Dermis lymphatic vessel endothelial cell (primary cell): ENCODE results near the gene TMX2. TPM values are rescaled to one million over a fixed set of nuclear protein-coding genes. Genes with fewer than 3 reads are reported as not detected.

Experiments
- total RNA-seq: library from RNA; depleted of rRNA; stranded (reverse); fragments of >200 nt; gene quantifications from 2 replicates; pipeline ENCODE4 v1.2.1, GENCODE V29; 2014

Gene TMX2, protein sequence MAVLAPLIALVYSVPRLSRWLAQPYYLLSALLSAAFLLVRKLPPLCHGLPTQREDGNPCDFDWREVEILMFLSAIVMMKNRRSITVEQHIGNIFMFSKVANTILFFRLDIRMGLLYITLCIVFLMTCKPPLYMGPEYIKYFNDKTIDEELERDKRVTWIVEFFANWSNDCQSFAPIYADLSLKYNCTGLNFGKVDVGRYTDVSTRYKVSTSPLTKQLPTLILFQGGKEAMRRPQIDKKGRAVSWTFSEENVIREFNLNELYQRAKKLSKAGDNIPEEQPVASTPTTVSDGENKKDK
- 40.3 and 45.0 TPM in 2 replicates for total RNA-seq

DNA sequence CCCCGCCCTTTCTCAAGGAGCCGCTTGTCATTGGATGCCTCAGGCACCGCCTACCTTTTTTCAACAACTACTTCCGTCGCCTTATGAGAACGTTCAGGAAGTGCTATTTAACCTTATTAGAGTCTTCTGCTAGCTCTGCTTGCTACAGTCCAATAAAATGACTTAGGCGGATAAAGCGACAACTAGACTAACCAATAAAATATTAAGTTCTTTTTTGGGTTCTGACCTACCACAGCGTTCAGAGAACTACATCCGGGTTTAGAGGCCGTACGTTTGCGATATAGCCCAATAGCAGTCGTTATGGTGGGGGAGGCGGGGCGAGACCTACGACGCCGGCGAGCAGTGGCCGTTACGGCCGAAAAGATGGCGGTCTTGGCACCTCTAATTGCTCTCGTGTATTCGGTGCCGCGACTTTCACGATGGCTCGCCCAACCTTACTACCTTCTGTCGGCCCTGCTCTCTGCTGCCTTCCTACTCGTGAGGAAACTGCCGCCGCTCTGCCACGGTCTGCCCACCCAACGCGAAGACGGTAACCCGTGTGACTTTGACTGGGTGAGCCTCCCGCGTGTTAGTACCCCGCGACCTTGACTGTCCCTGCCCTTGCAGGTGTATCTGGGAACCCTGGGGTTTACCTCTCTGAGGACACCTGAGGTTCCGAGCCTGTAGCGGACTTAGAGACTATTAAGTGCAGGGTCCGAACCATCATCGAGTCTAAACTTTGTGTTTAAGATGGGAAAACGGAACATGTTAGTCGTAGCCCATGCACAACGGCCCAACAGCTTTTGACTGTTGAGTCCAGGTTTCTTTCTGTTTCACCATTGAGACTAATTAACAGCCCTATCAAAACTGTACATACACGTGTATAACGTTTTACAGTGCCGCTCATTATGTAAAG is at the start of gene TMX2:
TSS of gene TMX2 (plus strand) at position 338 of the 895 bp plus-strand sequence. CDS start at position 364, 26 bp downstream.

DNA sequence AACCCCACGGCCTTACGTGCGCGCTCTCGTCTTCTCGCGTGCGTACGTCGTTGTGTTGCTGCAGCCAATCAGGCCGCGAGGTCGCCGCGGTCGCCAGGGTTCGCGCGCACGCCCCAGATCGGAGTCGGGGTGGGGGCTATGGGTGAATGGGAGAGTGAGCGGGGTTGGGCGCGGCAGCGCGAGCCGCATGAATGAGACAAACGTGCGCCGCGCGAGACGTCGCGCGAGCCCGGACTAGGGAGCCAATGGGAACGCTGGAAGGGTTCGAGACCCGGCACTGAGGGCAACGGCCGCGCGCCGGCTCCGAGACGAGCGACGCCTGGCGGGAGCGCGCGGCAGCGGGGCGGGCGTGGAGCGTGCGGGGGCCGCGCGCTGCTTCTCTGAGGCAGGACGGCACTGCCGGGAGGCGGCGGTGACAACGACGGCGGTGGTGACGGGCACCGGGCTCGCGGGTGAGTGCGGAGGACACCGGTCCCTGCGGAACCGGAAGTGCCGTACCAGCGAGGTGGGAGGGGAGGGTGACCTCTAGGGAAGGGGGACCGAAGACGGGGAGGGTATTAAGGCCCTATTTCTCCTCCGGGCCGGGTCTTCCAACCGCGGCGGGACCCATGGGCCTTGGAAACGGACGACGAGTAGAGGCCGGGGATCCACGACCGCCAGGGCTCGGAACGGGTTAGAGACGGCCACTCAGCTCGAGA is 44.5 kb upstream of the TMX2 start, which contains the start of gene ZDHHC5:
TSS of gene ZDHHC5 (plus strand) at position 379 of the 698 bp plus-strand sequence. CDS start 4,977 bp downstream, outside the sequence.

DNA sequence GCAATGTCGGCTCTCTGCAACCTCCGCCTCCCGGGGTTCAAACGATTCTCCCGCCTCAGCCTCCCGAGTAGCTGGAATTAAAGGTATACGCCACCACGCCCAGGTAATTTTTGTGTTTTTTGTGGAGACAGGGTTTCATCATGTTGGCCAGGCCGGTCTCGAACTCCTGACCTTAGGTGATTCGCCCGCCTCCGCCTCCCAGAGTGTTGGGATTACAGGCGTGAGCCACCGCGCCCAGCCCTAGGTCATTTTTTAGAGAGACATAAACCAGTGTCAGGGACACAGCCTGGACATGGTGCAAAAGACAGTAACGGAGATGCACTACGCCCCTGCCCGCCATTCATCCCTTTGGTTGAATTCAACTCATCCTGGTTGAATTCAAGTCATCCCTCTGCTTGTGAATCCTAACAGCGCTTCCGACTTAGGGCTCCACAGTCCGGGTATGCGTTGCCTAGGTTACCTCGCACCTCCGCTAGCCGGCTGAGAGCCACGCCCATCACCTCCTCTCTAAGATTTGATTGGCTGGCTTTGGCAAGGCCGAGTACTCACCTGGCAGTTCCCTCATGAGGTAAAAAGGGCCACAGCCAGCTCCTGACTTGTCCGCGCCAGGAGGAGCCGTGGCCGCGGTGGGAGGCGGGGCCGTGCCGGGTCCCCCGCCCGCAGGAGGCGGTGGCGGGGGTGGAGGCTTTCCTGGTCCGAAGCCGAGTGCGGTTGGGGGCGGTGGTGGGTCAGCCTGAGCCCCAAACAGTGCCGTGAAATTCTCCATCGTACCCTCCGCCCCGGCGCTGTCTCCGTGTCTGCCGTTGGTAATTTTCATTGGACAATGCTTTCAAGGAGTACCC is 758 bp upstream of the TMX2 start, which contains the start of gene MED19:
TSS of gene MED19 (minus strand) at position 802 of the 842 bp plus-strand sequence. CDS start at position 766, 36 bp downstream.

DNA sequence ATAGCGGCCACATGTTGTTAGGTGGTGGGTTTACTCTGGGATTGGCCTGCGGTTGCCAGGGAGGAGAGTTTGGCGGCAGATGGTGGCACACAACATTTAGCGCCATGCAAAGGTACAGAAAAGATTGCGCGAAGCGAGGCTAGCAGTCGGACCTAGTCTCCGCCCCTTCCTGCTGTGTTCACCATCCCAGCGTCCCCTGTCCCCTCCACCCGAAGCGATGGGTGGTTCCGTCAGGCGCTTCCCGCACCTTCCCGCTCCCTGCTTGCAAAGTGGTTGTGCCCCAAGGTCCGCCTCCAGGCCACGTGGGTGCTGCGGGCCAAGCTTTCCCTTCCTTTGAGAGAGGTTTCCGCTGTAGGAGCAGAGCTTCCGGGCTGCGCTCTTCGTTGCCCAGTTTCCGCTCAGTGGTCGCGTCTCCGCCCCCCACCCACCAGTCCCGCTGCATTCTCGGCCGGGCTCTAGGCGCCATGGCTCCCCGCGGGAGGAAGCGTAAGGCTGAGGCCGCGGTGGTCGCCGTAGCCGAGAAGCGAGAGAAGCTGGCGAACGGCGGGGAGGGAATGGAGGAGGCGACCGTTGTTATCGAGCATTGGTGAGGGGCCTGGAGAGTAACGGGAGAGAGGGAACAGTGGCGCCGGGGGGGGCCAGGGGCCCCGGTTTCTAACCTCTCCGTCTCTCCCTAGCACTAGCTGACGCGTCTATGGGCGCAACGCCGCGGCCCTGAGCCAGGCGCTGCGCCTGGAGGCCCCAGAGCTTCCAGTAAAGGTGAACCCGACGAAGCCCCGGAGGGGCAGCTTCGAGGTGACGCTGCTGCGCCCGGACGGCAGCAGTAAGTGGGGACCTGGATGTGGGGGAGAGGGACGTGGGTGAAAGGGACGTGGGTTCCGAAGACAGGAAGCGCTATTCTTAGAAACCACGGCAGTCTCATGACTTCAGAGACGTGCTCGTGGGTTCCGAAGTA is 29.0 kb downstream of the TMX2 start, which contains the start of gene SELENOH:
TSS of gene SELENOH (plus strand) at position 360 of the 955 bp plus-strand sequence. CDS start at position 465, 105 bp downstream.

DNA sequence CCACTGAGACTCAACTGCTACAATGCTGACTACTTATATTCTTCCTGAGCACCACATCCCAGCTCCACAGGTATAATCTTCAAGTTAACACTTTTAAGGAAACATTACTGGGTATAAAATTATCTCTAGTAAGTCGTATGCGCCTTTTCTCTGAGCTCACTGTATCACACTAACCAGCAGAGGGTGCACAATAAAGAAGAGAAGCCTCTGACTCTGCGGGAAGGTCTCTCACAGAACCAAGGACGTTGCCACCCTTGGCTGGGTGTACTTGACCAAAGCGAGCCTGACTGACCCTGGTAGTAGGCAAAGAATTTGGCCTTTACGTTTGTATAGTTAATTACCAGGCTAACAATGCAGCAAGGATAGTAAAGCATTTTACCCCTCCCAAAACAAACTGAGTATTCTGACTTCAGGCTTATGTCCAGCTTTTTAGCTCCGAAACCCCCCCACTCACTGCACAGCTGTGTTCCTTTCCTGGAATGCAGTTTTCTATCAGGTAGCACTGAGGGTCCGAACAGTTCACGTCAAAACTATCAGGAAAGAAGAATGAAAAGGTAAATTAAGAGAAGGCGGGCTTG is 39.4 kb downstream of the TMX2 start, which contains the start of gene BTBD18:
TSS of gene BTBD18 (minus strand) at position 144 of the 578 bp plus-strand sequence. CDS start 631 bp downstream, outside the sequence.

DNA sequence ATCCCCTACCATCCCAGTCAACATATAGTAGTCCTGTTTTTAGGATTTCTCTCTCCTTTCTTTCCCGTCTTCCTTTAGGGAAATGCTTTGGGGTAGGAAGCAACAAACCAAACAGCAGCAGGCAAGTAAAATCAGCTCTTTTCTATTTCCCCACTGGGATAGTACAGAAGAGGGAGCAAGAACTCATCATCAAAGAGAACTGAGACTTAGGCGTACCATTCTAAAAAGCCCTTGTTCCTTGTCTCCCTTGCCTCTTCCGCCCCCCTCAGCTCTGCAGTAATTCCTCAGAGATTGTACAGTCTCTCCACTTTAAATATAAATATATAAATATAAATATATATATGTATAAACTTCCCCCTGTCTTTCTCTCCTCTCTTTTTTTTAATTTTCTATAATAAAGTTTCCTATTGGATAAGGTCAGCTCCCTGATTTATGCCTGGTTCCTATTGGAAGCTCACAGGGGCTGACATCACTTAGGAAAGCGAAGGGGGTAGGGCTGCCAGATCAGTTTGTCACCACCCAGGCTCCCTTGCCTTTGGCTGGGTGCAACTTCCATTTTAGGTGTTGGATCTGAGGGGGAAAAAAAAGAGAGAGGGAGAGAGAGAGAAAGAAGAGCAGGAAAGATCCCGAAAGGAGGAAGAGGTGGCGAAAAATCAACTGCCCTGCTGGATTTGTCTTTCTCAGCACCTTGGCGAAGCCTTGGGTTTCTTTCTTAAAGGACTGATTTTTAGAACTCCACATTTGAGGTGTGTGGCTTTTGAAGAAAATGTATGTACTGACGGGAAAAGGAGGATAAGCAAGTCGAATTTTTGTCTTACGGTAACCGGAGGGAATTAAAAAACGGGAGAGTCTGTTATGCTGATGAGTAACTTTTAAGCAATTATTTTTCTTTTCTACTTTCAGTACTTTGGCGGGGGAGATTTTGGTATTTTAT is 49.2 kb downstream of the TMX2 start, which contains the start of gene CTNND1:
TSS of gene CTNND1 (plus strand) at position 502 of the 934 bp plus-strand sequence. CDS start 29,677 bp downstream, outside the sequence.

Other genes starting within 250 kb of the TMX2 start
- 13.5 and 22.3 TPM in 2 replicates for gene SLC43A1, start 196.9 kb upstream of the TMX2 start, total RNA-seq
- 33.8 and 35.8 TPM in 2 replicates for gene TIMM10, start 181.8 kb upstream of the TMX2 start, total RNA-seq
- not detected in 2 replicates for gene SMTNL1, start 175.0 kb upstream of the TMX2 start, total RNA-seq
- 32.1 and 39.1 TPM in 2 replicates for gene UBE2L6, start 144.9 kb upstream of the TMX2 start, total RNA-seq
- gene SERPING1, start 114.9 kb upstream of the TMX2 start, total RNA-seq: not detected in 2 replicates
- gene YPEL4, start 62.7 kb upstream of the TMX2 start, total RNA-seq: 0.09 and 0.11 TPM in 2 replicates
- 18.7 and 20.9 TPM in 2 replicates for gene CLP1, start 54.8 kb upstream of the TMX2 start, total RNA-seq
- 33.7 and 35.9 TPM in 2 replicates for gene ZDHHC5, start 44.5 kb upstream of the TMX2 start, total RNA-seq
- gene MED19, start 378 bp upstream of the TMX2 start, total RNA-seq: 9.3 and 12.0 TPM in 2 replicates
- gene SELENOH, start 28.9 kb downstream of the TMX2 start, total RNA-seq: 82.9 and 85.4 TPM in 2 replicates
- gene BTBD18, start 39.2 kb downstream of the TMX2 start, total RNA-seq: not detected in 2 replicates
- 227 and 279 TPM in 2 replicates for gene CTNND1, start 49.2 kb downstream of the TMX2 start, total RNA-seq